GM18511 (cell line): ENCODE measurements around the gene FCHSD1.
"Not testable (repeated sequence)": the region's sequence is repeated elsewhere in the genome, so short reads cannot be mapped to it uniquely, and the experiment has no call there.

Experiments used
- ATAC-seq: cut with Tn5 transposase; IDR thresholded peaks from one replicate; pipeline ENCODE4 v1.9.1; 2021; ENCODE audit warnings: mild to moderate bottlenecking, moderate library complexity; ENCODE audit not compliant: unreplicated experiment

The FCHSD1 gene

DNA sequence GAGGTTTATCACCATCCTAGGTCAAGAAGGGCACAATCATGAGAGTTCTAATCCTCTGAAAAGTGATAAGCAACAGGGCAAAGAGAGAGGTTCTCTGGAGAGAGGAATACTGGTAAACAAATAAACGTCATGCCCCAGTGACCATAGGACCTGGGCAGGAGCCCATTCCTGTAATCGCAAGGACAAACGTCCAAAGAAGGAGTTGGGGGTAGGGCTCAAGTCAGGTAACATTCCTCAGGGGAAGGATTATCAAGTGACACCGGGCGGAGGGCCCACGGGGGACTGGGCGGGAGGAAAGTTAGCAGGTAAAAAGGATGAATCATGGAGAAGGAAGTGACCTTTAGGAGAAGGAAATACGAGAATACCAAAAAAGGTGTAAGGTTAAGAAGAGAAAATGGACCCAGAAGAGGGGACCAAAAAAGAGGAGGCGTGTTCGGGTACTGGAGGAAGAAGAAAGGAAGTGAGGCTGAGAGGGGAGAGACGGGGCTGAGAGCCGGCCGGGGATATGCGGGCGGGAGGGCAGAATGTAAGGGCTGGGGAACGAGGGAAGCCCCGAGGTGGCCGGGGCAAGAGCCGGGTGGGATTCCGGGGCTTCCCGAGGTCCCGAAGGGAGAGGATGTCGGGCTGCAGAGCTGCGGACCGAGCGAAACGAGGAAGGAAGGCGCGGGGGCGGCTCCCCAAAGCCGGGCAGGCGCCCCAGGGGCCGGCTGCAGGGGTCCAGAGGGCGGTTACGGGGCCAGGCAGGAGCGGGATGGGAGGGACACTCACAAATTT lies 33.0 kb downstream of the FCHSD1 start:
- peak; percentile 41 for ATAC-seq

DNA sequence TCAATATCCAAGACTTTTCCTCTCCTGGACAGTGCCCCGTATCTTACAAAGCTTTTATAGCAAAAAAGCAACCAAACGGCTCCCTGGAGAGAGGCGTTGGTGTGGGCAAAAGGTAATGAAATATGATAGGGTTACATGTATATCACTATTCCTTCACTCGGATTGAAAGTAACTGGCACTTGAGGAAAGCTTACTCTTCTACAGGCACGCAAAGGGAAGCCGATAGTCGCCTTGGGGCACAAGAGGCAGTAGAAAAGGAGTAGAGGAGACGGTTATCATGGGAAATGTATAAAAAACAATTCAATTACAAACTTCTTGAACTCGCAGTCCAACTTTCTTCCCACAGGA lies 33.6 kb downstream of the FCHSD1 start:
- no peak for ATAC-seq

DNA sequence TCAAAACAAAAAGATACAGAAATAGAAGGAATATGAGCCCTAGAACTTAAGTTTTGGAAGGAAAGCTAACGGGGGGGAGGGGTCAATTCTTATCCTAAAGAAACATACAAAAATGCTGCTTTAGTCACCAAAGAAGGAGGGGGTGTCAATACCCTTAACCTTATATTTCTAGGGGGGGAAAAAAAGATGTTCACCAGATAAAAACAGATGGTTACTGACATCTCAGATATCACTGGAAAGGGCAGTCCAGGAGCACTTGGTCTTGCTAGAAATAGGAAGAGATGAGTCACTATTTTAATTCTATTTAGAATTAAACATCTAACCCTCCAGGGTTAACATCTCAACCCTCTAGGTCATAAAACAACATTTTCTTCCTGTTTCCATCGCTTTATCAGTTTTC lies 34.1 kb downstream of the FCHSD1 start:
- ATAC-seq: no peak

DNA sequence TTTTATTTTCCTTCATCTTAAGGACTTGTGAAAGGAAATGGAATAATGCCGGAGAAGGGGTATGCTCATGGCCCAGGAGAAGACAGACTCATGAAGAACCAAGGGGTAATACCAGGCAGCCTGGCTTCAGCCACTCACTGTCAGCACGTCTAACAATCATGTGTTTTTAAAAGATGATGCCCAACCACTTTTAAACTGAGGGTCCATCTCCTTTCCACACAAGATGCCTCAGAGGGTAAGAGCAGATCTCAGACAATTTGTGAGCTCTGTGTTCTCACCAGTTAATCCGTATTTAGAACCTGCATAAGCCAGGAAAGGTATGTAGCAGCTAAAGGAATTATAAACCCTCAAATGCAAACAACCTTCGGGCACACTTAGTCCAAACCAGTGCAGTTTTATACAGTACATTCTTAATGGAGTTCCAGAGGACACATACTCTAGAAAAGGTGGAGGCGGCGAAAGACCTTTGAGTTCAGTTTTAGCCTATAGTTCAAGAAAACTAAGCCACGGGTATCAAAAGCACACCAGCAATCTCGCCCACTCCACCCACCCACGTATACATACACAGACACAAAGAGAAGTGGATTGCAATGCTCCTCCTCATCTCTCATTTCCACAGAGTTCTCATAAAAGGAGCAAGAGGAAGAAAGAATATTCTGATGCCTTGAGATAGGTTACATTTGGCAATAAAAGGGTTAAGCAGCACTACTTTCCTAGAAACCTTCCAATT lies 35.1 kb downstream of the FCHSD1 start:
- ATAC-seq: no peak

DNA sequence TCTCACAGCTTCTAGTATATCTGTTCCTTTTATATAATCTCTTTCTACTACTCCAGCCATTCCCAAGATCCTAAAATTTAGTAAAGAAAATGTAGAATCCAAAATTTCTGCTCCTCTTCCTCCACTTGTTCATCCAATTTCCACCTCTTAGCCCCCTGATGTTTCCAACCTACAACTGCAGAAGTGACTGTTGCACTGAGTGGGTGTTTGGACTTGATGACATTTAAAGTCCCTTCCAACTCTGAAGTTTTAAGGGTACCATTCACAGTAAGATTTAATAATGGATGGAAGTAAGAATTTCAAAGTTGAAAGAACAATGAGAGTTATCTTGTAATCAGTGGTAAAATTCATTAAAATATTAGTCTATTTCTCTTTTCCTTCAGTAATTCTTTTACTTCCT lies 37.9 kb downstream of the FCHSD1 start:
- no peak for ATAC-seq

DNA sequence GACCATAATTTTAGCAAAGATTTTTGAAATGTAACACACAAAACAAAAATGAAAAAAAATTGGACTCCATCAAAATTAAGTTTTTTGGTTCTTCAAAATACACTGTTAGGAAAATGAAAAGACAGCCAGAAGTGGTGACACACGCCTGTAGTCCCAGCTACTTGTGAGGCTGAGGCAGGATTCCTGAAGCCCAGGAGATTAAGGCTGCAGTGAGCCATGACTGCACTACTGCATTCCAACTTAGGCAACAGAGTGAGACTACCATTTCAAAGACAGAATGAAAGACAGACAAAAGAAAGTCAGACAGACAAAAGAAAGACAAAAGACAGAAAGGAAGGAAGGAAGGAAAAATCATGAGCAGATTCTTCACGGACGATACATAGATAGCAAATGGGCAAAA lies 39.9 kb downstream of the FCHSD1 start:
- no peak for ATAC-seq

DNA sequence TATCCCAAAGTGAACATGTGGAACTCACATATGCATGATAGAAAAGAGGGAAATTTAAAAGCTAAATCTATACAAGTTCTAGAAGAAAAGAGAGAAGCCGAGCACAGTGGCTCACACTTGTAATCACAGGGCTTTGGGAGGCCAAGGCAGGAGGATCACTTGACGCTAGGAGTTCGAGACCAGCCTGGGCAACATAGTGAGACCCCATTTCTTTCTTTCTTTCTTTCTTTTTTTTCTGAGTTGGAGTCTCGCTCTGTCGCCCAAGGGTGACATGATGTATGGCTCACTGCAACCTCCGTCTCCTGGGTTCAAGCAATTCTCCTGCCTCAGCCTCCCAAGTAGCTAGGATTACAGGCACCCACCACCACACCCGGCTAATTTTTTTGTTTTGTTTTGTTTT lies 41.3 kb downstream of the FCHSD1 start:
- not testable (repeated sequence) for ATAC-seq

DNA sequence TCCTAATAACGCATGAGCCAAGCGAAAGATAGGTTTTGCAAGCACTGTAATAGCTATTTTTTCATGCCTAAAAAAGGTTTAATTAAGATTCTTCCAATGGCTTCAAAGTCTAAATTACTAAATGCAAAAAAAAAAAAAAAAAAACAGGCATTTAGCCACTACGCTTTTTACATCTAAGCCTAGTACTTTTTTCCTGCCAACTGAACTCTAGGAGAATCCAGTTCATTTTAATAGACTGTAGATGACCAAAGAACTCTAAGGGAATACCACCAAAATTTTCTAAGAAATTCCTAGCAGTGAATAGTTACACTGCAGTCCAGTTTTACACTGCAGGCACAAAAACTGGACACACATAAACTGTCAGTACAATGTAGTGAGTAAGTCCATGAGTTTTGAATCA lies 42.2 kb downstream of the FCHSD1 start:
- ATAC-seq: no peak

DNA sequence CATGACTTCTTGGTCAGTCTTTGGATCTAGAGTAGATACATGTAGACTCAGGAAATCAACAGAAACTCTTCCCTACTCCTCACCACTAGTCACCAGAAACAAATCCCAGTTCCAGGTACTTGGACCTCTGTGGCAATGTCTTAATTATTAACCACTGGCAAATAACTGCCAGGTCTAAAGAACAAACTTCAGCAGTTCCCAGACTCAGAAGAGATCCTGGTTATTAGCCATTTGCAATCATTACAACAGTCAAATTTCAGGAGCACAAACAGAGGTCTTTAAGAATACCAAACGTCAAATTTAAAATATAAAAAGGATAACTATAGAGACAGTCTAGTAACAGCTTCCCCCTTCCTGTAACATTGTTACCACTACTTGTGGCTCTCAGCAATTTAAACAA lies 42.7 kb downstream of the FCHSD1 start:
- ATAC-seq: no peak

DNA sequence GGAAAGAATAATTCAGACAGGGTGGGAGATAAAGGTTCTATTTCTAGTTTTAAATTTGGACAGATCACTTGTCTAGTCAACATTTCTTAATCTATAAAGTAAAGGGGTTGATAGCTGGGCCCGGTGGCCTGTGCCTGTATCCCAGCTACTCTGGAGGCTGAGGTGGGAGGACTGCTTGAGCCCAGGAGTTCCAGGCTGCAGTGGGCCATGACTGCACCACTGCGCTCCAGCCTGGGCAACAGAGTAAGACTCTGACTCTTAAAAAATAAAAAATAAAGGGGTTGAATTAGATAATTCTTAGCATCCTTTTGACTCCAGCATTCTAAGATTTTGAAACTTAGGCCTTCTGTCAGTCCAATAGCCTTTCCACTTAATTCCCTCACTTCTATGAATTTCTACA lies 43.2 kb downstream of the FCHSD1 start:
- no peak for ATAC-seq

DNA sequence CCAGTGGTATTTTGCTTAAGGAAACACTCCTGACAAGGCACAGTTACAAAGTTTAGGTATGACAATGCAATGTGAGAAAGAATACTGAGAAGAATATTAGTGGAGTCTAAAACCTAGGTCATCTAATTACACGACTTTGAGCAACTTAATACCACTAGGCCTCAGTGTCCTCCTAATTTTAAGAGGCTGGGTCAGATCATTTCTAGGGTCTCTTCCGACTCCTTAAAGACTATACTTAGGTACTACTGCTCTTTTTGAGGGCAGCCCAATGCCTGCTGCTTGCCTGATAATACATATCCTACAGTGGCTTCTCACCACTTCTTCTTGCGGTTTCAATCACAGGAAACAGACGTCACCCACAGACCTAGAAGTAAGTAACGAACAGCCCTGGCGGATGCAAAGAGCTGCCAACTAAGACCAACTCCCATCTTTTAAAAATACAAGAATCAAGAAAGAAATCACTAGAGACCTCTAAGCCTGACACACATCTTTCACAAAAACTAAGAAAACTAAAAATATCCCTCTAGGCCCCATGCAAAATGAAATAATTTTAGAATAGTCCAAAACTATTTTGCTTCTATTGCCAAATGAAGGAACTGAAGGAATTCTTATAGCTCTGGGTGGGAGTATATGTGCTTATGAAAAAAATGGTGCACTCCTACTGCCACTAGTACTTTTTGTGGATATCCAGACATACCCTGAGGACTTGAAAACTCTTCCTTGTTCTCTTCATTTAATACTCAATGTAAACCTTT lies 45.5 kb downstream of the FCHSD1 start:
- peak; percentile 98 for ATAC-seq

DNA sequence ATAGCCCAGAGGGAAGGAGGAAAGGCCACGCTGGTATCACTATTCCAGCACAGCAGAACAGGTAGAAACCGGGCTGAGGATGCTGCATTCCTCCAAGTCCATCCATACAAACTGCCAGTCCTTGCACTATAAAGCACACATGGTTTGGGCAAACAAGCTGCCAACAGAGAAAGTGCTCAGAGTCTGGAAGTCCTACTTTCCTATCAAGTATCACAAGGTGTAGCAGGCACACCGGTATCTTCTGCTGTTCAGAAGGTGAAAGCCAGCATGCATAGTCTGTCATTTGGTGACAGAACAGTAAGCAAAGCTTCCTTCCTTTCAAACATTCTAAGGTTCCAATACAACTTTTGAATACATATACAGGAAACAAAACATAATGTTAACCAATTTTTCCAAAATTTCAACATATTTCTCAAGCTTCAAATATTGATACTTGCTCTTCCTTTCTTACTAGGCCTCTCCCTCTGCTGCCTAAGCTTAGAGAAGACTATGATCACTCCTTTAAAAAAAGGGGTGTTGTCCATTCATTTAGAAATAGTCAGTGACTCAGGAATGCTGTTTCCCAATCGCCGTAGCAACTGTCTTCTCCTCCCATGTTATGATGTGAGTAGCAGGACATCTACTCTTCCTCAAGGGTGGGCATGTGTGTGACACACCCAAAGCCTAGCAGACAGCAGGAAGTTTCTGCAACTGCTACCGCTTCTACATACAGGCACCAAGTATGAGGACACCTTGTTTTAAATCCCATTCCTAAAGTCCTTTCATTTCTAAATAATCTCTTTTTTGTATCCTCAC lies 47.1 kb downstream of the FCHSD1 start:
- ATAC-seq: no peak

DNA sequence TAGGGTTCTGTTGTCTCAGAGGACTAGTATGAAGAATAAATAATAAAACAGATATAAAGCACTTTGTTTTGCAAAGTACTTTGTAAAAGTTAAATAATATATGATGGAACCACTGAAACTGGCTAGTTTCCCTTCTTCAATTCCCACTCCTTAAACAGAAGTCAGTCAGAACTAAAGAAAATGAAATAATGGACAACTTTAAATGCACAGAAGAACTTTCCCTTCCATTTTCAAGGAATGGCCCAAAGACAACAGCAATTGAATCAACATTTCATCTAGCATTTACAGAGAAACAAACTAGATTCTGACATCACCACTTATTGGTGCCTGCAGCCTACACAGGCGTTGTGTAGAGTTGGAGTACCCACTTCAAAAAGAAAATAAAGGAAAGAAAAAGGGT lies 48.6 kb downstream of the FCHSD1 start:
- ATAC-seq: no peak

DNA sequence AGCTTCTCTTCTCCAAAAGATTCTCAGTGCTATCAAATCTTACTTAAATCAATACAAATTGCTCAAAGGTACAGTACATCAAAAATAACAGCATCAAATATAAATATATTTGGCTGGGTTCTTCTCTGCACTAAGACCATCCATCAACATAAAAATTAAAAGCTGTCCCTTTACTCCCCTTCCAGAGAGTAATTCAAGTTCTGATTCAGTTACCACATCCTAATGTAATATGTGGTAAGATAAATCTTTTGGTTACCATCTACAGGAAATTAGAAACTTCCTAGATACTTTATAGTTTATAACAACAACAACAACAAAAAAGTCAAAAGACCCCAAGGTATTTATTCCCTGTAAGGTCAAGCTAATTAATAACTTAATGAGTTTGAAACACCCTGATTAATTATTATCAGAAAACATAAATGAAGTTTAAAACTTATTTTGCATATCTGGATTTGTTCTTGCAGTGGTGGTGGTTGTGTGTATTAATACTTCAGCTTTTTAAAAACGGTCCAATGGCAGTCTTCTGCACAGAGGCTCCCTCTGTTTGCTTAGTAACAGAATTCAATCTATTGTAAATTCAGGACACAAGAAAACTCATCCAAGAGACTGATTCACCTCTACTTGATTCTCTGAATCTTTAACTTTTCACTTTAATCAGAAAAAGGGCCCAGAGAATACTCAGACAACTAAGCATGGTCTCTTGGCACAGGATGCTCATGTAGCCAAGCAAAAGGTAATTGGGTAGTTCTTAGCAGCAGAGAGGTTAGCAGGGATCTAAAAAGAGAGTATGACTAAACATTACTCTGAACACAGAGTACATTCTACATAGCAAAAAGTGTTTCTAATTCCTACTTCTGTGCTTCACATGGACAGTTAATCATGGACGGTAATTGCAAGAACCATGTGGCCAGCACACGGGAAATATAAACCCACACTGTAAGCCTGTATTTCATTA lies 52.5 kb downstream of the FCHSD1 start:
- peak; percentile 66 for ATAC-seq

DNA sequence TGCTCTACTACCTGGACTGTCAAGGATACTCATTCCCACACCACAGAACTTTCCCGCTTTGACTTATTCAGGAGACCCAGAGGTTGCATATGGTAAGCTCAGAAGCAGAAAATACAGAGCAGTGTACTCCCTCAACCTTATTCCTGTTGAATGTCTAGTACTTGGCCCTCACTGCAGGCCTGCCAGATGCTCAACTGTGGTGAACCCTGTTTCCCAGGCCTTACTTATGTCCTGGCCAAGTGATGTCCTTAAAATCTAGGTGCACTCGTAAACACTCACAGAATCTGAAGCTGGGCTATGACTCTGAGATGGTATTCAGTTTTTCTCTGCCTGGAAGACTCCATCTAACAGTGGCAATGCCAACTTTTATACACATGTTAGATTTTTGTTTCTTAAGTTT lies 53.4 kb downstream of the FCHSD1 start:
- ATAC-seq: no peak

DNA sequence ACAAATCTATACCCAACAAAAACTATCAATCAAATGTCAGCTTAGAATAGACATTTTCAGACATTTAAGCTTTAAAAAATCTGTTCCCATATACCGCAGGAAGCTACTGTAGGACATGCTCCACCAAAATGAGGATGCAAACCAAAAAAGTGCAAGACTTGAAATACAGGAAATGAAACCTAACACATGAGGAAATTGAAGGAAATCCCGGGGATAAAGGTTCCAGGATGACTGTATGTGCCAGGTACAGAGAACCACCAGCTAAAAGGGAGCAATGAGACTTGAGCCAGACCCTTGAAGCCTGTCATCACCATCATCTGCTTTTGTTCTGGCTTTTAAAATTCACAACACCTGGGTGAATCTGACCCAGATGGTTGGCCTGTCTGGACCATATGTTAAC lies 53.8 kb downstream of the FCHSD1 start:
- ATAC-seq: no peak

DNA sequence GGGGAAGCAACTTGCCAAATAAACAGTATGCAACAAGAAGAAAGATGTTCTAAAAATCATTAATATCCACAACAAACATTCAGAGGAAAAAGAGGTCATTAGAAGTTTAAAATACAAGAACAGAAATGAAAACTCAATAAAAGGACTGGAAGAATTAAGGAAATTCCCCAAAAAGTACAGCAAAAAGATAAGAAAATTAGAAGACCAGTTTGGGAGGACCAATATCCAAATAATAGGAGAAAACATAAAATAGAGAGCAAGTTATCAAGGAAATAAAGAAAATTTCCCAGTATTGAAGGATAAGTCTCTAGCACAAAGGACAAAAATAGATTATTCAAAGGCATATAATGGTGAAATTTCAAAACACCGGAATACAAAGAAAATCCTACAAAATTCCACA lies 54.4 kb downstream of the FCHSD1 start:
- no peak for ATAC-seq

DNA sequence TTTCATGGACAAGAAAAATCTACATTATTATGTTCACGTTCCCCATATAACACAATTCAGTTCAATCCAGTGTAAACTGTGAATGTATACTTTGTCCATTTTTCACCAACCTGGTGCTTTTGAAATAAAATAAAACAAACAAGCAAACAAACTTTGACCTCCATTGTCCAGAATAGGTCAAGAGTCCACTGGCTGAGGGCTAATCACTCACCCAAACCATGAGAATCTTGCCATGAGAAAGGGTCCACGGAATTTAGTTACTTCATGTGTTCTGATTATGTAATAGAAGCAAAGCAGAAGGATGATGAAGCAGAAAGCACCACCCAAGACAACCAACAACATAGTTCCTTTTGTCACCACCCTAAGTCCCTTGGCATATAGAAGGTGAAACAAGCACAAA lies 61.1 kb downstream of the FCHSD1 start:
- ATAC-seq: no peak
